ENCODE data around the gene PRKACG. TPM values are rescaled to one million over a fixed set of nuclear protein-coding genes. Genes with fewer than 3 reads are reported as not detected.

The PRKACG gene
- total and polyA plus RNA-seq, 2 of the 8 experiments (the other 6 are each of a cell fraction or from before 2014, with no cell fraction given), result not detected

- no peak overlapping the region for H2BK15ac ChIP-seq (ENCODE audit: low read length)
- 0 out of 8 replicates have a peak, but pooled peaks cover 0 to 2% (median 0%) of the 10 kb centered on the region in 4 experiments for H3K36me3 ChIP-seq (ENCODE audit: control insufficient read depth in 2 of 4, insufficient read depth in 4 of 4, low read length in 3 of 4)
- peak overlapping the region; percentile 37; the same call in 1 of the 2 replicates for H2BK5ac ChIP-seq (ENCODE audit: low read depth, low read length)
- peak overlapping the region; percentile 30; the same call in 1 of the 2 replicates for H2BK12ac ChIP-seq (ENCODE audit: low read depth, low read length)
- no peak overlapping the region; the same call in 1 of the 2 replicates for H2BK20ac ChIP-seq (ENCODE audit: low read length)
- no peaks in the 10 kb centered on the region for H3K79me1 ChIP-seq (ENCODE audit: low read depth, low read length)
- H3K4me2 ChIP-seq (ENCODE audit: insufficient read depth in 1 of 2, low read depth in 2 of 2, low read length in 2 of 2), result no peak overlapping the region
- no peak overlapping the region for H3K4ac ChIP-seq (replicated peaks; ENCODE audit: insufficient read length, low read depth, low read length)
- FAIRE-seq (no peak), DNase-seq (ENCODE audit: low read depth in 1 of 2, low spot score in 2 of 2) (no peak)
- H3K23me2 ChIP-seq (ENCODE audit: low read depth, low read length), result no peaks in the 10 kb centered on the region
- 0 out of 2 replicates have a peak overlapping the region, but pooled peaks have one; percentile 11 for H2AFZ ChIP-seq (ENCODE audit: low read length)
- no peak overlapping the region for H3K14ac ChIP-seq (ENCODE audit: insufficient read length)
- H3K23ac ChIP-seq (ENCODE audit: insufficient read length), result no peak overlapping the region
- H3K18ac ChIP-seq (ENCODE audit: extremely low read depth, low read length), result peak overlapping the region; percentile 24; the same call in 1 of the 2 replicates
- 90% methylated on average over 9 of the region's 9 CpGs; no CpG with 5 or more reads in 1 of the 2 experiments for WGBS, 2 experiments (ENCODE audit: extremely low coverage in 1 of 2, insufficient coverage in 1 of 2, insufficient read length in 1 of 2, insufficient replicate concordance in 2 of 2, low coverage in 1 of 2, low lambda C conversion rate in 2 of 2, missing lambda C conversion rate in 1 of 2)
- CTCF ChIA-PET (ENCODE audit: partially characterized antibody), result interaction anchor here (1.0 to 1.3 kb wide), 5 partner anchors 13 to 396 kb away, joined by 3 to 5 read pairs (median 4); partner anchors contain the start of gene PIP5K1B
- no peak overlapping the region for H3K9ac ChIP-seq (replicated peaks in 1 of 4; ENCODE audit: extremely low read depth in 1 of 4, low read depth in 3 of 4, low read length in 3 of 4)
- POLR2A ChIA-PET (ENCODE audit: partially characterized antibody), result interaction anchor here (0.8 kb wide), 1 partner anchor 18 kb away, joined by 3 read pairs; no protein-coding TSS in a partner anchor
- H4K5ac ChIP-seq (ENCODE audit: insufficient read length, low read depth, low read length), result no peak overlapping the region
- no peaks in the 10 kb centered on the region for H3K27me3 ChIP-seq (replicated peaks in 1 of 4; ENCODE audit: control insufficient read depth in 3 of 4, extremely low read depth in 1 of 4, insufficient read depth in 3 of 4, low read length in 3 of 4)
- H3K4me3 ChIP-seq (ENCODE audit: extremely low read depth in 1 of 4, insufficient read depth in 2 of 4, low read depth in 3 of 4, low read length in 4 of 4), result no peak overlapping the region
- H3K27ac ChIP-seq (ENCODE audit: low read depth, low read length), result no peak overlapping the region
- H3K9me3 ChIP-seq (ENCODE audit: insufficient read depth in 2 of 2, low read depth in 1 of 2, low read length in 1 of 2), result peaks cover 9 to 11% of the 10 kb centered on the region in 2 experiments; a peak in 3 of 4 replicates
- H4K20me1 ChIP-seq (replicated peaks in 1 of 2; ENCODE audit: control insufficient read depth in 1 of 2, insufficient read depth in 2 of 2, low read length in 2 of 2), result no peaks in the 10 kb centered on the region
- H2BK120ac ChIP-seq (replicated peaks; ENCODE audit: low read depth, low read length), result no peak overlapping the region
- no peak overlapping the region for H3K56ac ChIP-seq (replicated peaks; ENCODE audit: insufficient read length, low read depth, low read length)
- H3K4me1 ChIP-seq (replicated peaks in 1 of 4; ENCODE audit: control insufficient read depth in 3 of 4, insufficient read depth in 4 of 4, low read length in 3 of 4), result peaks cover 3 to 12% (median 4%) of the 10 kb centered on the region in 4 experiments; a peak in 6 of 7 replicates
- peak overlapping the region; percentile 37 for H4K91ac ChIP-seq (replicated peaks; ENCODE audit: insufficient read length, low read length)
- H3K79me2 ChIP-seq (ENCODE audit: control insufficient read depth in 1 of 2, insufficient read depth in 2 of 2, low read length in 2 of 2), result no peaks in the 10 kb centered on the region
- no peak overlapping the region for H2AK5ac ChIP-seq (ENCODE audit: low read depth, low read length)
- H4K8ac ChIP-seq (ENCODE audit: extremely low read depth, insufficient read depth, low read length), result peak overlapping the region; percentile 7; the same call in 1 of the 2 replicates
- TF ChIP-seq E2F6 (IDR thresholded peaks at IDR 0.05), result no peak
- no peak for TF ChIP-seq TCF12 (IDR thresholded peaks at IDR 0.05; ENCODE audit: low read depth, low read length)
- TF ChIP-seq ZNF274 (IDR thresholded peaks at IDR 0.05; ENCODE audit: borderline replicate concordance, extremely low read depth, low read length), result no peak
- no peak for TF ChIP-seq SP4 (IDR thresholded peaks at IDR 0.05; ENCODE audit: low read length)
- no peak for TF ChIP-seq SP2 (IDR thresholded peaks at IDR 0.05; ENCODE audit: low read length)
- no peak for TF ChIP-seq HDAC6 (IDR thresholded peaks at IDR 0.05; ENCODE audit: low read depth, low read length)
- TF ChIP-seq CHD2 (IDR thresholded peaks at IDR 0.05; ENCODE audit: low read length), result no peak
- TF ChIP-seq KDM1A (IDR thresholded peaks at IDR 0.05; ENCODE audit: borderline replicate concordance, low read length), result no peak
- no peak for TF ChIP-seq SRF (IDR thresholded peaks at IDR 0.05; ENCODE audit: low read depth, low read length)
- TF ChIP-seq SIX5 (IDR thresholded peaks at IDR 0.05; ENCODE audit: low read depth, low read length), result no peak
- no peak for TF ChIP-seq EZH2 (IDR thresholded peaks at IDR 0.05; ENCODE audit: low read depth, low read length, severe bottlenecking)
- no peak for TF ChIP-seq TBP (IDR thresholded peaks at IDR 0.05; ENCODE audit: low read depth, low read length)
These were observed 34.2 kb downstream of the PRKACG start for GRCh38 chr9:68979538-68980314.

Measured in H1 (cell line).